ENCODE measurements around the gene TMEM108. TPM values are rescaled to one million over a fixed set of nuclear protein-coding genes. Genes with fewer than 3 reads are reported as not detected.

Gene TMEM108
- total RNA-seq, 3 donors from 2014 or later, result not detected

DNA sequence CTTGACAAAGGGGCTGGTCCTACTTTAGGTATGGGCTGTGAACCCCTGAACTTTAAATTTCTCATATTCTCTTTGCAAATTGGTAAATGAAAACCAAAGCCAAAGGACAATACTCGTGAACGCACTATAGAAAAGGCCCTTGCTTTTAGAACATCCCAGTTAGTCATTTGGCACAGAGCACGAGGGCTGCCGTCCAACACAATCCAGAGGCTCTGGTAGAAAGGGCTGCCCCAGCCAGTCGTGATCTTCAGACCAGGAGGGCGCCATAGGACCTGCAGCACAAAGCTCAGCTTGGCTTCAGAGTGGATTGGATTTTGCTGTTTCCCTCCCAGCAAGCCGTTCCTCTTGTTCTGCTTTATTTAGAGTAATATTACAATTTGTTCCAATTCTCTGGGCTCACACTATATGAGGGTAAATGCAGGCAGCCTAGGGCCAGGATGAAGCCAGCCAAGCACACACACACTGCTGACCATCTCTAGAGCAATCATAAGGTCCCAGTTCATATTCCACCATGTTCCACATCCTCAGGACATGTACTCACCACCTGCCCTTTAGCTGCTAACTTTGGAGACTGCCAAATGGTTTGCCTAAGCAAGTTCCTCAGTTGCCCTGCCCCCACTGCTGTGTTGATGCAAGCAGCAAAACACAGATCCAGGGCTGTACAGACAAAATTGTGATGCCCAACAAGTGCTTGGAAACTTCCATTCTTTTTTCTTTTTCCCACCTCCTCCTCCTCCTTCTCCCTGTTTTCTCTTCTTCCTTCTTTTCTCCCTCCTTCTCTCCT is 355.7 kb downstream of the TMEM108 start:
- H3K27me3 Mint-ChIP-seq (ENCODE audit: low read depth), result no peaks in the 10 kb centered on the region
- no peaks in the 10 kb centered on the region for H3K9me3 Mint-ChIP-seq
- H3K4me3 Mint-ChIP-seq, result no peak overlapping the region
- peaks cover 2% of the 10 kb centered on the region for H3K4me1 Mint-ChIP-seq (ENCODE audit: low read depth)
- no peak for ATAC-seq
- H3K36me3 Mint-ChIP-seq (ENCODE audit: insufficient read depth), result no peaks in the 10 kb centered on the region
- DNase-seq, result no peak

DNA sequence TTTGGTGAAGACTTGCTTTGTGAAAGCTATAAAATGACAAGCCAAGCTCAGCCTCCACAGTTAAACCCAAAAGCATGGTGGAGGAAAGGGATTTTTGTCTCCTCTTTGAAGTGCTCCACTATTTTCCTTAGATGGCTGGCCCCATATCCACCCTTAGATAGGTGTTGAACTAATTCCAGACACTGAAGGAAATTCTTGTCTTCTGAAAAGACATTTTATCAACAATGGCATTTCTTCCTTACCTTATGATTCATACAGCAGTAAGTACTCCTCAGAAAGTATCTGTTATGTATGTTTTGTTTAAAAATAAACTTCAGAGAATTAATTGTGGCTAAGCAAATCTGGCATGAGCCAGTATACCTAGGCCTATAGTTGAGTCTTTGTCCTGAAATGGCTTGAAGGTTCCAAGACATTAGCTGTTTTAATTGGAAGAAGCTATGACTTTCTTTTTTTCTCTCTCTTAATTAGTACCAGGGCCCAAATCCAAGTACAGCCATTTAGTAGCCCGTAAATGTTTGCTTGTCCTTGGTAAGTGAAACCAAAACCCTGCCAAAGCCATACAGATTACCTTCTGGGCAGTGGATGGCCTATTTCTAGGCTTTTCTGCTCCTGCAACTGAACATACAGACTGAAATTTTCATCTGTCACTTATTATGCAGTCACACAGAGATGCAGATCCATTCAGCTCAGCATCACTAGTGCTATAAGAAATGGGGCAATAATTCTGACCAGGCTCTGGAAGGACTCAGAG is 356.5 kb downstream of the TMEM108 start:
- DNase-seq, result no peak
- Mint-ChIP-seq H3K4me3 (no peak overlapping the region), H3K27me3 (ENCODE audit: low read depth) (no peaks in the 10 kb centered on the region), H3K9me3 (no peaks in the 10 kb centered on the region), H3K36me3 (ENCODE audit: insufficient read depth) (no peaks in the 10 kb centered on the region), H3K4me1 (ENCODE audit: low read depth) (peaks cover 2% of the 10 kb centered on the region)
- ATAC-seq, result no peak

DNA sequence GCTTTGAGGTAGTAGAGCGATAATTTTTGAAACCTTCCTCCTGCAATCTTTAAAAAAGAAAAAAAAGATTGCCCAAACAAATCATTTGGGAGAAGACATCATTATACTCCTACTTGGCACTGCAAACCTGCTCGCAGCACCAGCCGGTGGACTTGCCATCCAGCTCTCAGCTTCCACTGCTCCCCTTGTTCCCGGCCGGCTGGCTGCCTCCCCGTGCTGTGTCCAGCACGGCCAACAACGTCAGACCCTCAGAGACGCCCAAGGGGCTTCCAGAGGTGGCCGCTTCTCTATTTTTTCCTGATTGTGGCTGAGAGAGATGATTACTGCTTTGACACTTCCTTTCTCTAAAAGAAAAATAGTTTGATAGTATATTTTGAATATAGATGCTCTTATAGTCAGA is 358.7 kb downstream of the TMEM108 start:
- no peak overlapping the region for H3K4me3 Mint-ChIP-seq
- no peaks in the 10 kb centered on the region for H3K27me3 Mint-ChIP-seq (ENCODE audit: low read depth)
- H3K36me3 Mint-ChIP-seq (ENCODE audit: insufficient read depth), result no peaks in the 10 kb centered on the region
- DNase-seq (no peak), ATAC-seq (no peak)
- no peaks in the 10 kb centered on the region for H3K9me3 Mint-ChIP-seq
- H3K4me1 Mint-ChIP-seq (ENCODE audit: low read depth), result peaks cover 2% of the 10 kb centered on the region

DNA sequence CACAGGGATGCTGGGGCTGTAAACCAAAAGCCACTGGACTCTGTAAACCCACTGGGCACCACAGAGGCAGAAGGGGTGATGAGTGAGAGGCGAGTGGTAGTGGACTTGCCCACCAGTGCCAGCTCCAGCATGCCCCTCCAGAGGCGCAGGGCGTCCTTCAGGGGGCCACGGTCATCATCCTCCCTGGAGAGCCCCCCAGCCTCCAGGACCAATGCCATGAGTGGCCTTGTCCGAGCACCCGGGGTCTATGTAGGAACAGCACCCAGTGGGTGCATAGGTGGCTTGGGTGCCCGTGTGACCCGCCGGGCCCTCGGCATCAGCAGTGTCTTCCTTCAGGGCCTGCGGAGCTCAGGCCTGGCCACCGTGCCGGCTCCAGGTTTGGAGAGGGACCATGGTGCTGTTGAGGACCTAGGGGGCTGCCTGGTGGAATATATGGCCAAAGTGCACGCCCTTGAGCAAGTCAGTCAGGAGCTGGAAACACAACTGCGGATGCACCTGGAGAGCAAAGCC is 361.9 kb downstream of the TMEM108 start, which contains the start of gene BFSP2:
BFSP2 (plus strand) TSS at position 51 of the 510 bp plus-strand sequence; CDS start at position 79, 28 bp downstream.
- peaks cover 2% of the 10 kb centered on the region for H3K4me1 Mint-ChIP-seq (ENCODE audit: low read depth)
- DNase-seq (no peak), ATAC-seq (no peak)
- H3K27me3 Mint-ChIP-seq (ENCODE audit: low read depth), result no peaks in the 10 kb centered on the region
- H3K36me3 Mint-ChIP-seq (ENCODE audit: insufficient read depth), result no peaks in the 10 kb centered on the region
- H3K4me3 Mint-ChIP-seq, result no peak within 1 kb of the TSS
- H3K9me3 Mint-ChIP-seq, result no peaks in the 10 kb centered on the region

DNA sequence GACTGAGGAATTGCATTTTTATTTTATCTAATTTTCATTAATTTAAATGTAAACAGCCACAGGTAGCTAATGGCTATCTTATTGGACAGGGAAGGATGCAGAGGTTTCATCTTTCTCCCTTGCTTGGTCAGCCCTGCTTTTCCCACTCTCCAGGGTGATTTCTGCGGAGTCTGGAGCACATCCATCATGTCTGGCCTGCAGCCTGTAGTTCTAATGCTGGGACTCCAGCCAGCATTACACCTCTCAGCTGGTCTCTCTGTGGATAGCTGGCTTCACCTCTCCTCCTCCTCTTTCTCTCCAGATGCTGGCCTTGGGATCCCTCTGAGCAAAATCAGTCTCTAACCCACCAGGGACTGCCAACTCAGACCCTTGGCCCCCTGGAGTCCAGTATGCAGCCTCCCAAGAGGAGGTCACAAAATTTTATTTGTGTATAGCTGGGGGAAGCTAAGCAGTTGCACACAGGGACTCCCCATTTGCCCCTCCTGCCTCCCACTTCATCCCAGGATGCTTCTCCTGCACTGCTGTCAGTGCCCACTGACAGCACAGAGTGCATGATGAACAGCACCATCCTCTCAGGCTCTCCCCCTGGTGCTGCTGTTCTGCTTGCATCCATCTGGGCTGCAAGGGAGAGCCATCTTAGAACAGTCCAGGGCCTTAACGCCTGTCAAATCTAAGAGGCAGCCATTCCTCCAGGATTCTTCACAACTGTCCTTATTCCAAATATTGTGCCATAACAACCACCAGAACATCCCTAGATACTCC is 363.4 kb downstream of the TMEM108 start:
- no peak overlapping the region for H3K4me3 Mint-ChIP-seq
- H3K36me3 Mint-ChIP-seq (ENCODE audit: insufficient read depth), result no peaks in the 10 kb centered on the region
- no peak for DNase-seq
- peaks cover 6% of the 10 kb centered on the region for H3K27me3 Mint-ChIP-seq (ENCODE audit: low read depth)
- no peaks in the 10 kb centered on the region for H3K9me3 Mint-ChIP-seq
- no peaks in the 10 kb centered on the region for H3K4me1 Mint-ChIP-seq (ENCODE audit: low read depth)
- ATAC-seq, result no peak

DNA sequence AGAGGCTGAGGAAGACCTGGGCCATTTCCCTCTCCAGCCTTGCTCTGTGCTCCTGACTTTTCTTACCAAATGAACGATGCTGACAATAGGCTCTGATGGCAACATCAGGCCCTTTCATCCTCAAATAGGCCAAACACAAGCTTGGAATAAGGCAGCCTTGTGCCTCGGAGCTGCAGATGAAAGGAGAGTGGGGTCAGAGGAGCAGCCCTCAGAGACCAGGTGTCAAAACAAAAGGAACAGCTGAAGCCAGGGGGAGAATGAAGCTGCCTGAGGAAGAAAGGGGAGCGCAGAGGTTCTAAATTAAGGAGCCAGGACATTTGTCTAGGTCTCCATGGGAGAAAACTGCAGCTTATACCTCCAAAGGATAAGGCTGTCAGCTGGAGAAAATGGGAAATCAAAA is 366.7 kb downstream of the TMEM108 start:
- DNase-seq (no peak), ATAC-seq (no peak)
- Mint-ChIP-seq H3K4me3 (no peak overlapping the region), H3K36me3 (ENCODE audit: insufficient read depth) (no peaks in the 10 kb centered on the region), H3K4me1 (ENCODE audit: low read depth) (no peaks in the 10 kb centered on the region), H3K9me3 (no peaks in the 10 kb centered on the region), H3K27me3 (ENCODE audit: low read depth) (peaks cover 13% of the 10 kb centered on the region)

DNA sequence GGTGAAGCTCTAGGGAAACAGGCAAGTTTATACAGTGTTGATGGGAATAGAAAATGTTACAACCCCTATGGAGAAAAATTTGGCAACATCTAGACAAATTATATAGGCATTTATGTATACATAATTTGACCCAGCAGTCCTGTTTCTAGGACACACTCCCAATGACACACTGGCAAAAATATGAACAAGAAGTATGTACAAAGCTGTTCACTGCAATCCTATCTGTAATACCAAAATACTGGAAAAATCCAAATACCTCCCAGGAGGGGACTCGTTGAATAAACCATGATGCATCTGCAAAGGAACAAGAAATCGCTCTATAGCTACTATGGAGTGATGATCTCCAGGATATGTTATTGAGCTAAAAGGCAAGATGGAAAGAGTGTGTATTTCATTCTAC is 370.2 kb downstream of the TMEM108 start:
- Mint-ChIP-seq H3K9me3 (no peaks in the 10 kb centered on the region), H3K36me3 (ENCODE audit: insufficient read depth) (no peaks in the 10 kb centered on the region), H3K4me1 (ENCODE audit: low read depth) (no peaks in the 10 kb centered on the region), H3K27me3 (ENCODE audit: low read depth) (peaks cover 17% of the 10 kb centered on the region), H3K4me3 (no peak overlapping the region)
- DNase-seq, result no peak
- ATAC-seq, result no peak

DNA sequence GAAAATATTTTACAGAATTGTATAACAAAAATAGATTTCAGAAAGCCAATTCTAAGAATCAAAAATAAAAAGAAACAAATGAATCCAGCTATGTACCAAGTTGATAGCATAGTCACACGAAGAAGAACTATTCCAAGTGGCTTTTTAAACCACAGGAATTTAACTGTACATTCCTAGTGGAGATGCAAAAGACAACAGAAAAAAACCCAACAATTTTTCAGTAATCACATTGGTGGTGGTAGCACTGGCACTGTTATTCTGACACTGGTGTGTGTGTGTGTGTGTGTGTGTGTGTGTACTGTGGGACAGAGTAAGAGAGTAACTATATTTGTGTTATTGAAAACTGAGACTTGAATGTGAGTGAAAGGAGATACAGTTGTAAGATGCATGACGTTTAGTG is 370.8 kb downstream of the TMEM108 start:
- DNase-seq (no peak), ATAC-seq (no peak)
- no peaks in the 10 kb centered on the region for H3K9me3 Mint-ChIP-seq
- no peaks in the 10 kb centered on the region for H3K36me3 Mint-ChIP-seq (ENCODE audit: insufficient read depth)
- peaks cover 17% of the 10 kb centered on the region for H3K27me3 Mint-ChIP-seq (ENCODE audit: low read depth)
- no peaks in the 10 kb centered on the region for H3K4me1 Mint-ChIP-seq (ENCODE audit: low read depth)
- H3K4me3 Mint-ChIP-seq, result no peak overlapping the region

DNA sequence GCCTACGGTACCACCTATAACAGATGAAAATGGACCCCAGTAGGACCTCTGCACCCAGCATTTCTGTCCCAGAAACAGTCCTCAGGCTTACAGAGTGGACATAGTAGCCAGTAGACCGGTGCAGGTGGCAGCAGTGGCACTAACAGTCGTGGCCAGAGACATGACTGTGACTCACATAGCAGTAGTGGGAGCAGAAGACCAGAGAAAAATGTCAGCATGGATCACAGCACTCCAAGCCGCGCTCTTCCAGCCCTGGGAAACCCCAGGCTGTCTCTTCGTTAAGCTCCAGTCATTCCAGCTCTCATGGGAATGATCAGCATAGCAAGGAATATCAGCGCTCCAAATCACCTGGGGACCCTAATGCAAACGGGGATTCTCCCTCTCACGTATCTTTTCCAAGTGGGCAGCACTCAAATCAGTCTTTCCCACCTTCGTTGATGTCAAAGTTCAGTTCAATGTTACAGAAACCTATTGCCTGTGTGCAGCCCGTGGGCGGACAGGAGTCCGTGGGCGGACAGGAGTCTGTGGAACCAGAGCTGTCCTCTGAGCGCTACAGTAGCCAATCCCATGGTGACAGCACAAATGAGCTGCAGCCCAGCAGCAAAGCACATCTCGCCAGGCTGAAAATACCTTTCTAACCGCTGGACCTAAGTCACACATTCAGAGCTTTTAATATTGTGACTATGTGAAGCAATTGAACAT is 372.2 kb downstream of the TMEM108 start:
- no peak for DNase-seq
- no peaks in the 10 kb centered on the region for H3K36me3 Mint-ChIP-seq (ENCODE audit: insufficient read depth)
- no peak overlapping the region for H3K4me3 Mint-ChIP-seq
- H3K27me3 Mint-ChIP-seq (ENCODE audit: low read depth), result peaks cover 17% of the 10 kb centered on the region
- H3K9me3 Mint-ChIP-seq, result no peaks in the 10 kb centered on the region
- H3K4me1 Mint-ChIP-seq (ENCODE audit: low read depth), result no peaks in the 10 kb centered on the region
- no peak for ATAC-seq

DNA sequence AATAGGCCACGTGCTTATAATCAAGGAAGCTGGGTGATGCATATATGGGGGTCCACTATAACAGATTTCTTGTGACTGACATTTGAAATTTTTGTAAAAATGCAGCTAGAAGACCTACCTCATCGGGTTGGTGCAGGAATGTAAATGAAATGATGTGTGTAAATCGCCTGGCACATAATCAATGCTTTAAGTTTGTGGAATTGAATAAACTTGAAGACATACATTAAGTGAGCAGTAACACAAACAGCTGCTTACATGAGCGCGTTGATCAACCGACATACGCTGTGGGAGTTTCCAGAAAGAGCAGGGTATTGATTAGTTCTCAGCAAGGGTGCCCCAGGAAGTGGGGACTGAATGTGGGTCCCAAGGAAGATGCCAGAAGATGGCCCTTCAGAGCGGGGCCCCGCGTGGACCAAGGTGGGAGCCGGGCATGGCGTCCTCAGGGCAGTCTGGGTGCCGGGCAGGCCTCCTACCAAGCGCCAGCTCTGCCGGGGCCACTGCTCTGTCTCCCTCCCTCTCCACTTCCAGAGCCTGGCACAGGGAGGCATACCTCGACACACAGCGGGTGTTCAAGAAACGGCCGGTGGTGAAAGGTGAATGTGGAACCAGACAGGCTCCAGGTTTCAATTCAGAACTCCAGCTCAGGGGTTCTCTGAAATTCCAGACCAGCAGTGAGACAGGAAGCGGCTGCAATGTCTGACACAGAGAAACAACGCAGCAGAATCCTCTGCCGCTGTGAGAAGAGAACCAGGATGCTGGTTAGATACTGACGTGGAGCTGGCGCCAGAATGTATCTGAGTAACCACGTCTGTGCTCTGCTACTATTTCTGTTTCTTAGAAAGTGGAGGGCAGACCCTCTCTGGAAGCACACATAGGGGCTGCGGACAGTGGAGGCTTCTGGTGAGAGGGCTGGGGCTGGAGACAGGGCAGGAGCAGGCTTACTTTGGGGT is 374.3 kb downstream of the TMEM108 start:
- Mint-ChIP-seq H3K36me3 (ENCODE audit: insufficient read depth) (no peaks in the 10 kb centered on the region), H3K4me3 (no peak overlapping the region), H3K27me3 (ENCODE audit: low read depth) (peaks cover 7% of the 10 kb centered on the region), H3K4me1 (ENCODE audit: low read depth) (no peaks in the 10 kb centered on the region), H3K9me3 (no peaks in the 10 kb centered on the region)
- ATAC-seq, result no peak
- no peak for DNase-seq

DNA sequence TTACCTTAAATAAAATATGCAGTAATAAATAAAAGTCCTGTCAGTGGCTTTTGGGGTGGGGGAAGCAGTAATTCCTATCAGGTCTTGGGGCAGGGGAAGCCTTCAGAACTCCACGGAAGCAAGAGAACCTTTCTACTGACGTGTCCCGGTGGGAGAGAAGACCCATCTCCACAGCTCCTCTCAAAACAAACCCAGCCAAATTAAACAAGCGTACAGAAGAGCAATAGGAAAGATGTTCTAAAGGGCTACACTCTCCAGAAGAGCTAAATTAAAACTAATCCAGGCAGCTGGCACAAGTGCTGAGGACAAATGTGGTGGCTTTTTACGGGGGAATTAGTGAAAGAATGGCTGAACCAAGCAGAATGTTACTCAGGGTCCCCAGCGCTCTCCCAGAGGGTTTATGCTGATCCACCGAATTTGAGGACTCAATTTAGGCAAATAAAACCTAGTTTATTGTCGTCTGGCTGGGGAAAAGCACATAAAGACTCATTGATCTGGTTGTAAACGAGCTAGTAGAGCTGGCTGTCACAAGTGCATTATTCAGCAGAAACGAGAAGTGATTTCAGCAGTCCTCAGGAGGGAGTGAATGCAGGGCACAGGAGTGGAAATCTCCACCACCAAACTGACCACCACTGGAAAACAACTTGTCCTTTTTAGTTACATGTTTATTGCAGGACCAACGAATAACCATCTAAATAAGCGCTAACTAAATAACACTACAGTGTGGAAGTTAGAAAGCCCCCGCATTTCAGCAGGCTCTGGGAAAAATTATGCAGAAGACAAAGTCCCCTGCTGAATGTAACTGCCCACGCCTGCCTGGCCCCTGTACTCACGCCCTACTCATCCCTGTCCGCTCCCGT is 375.2 kb downstream of the TMEM108 start:
- DNase-seq (no peak), ATAC-seq (no peak)
- no peaks in the 10 kb centered on the region for H3K36me3 Mint-ChIP-seq (ENCODE audit: insufficient read depth)
- no peaks in the 10 kb centered on the region for H3K9me3 Mint-ChIP-seq
- H3K4me3 Mint-ChIP-seq, result no peak overlapping the region
- peaks cover 6% of the 10 kb centered on the region for H3K27me3 Mint-ChIP-seq (ENCODE audit: low read depth)
- no peaks in the 10 kb centered on the region for H3K4me1 Mint-ChIP-seq (ENCODE audit: low read depth)

DNA sequence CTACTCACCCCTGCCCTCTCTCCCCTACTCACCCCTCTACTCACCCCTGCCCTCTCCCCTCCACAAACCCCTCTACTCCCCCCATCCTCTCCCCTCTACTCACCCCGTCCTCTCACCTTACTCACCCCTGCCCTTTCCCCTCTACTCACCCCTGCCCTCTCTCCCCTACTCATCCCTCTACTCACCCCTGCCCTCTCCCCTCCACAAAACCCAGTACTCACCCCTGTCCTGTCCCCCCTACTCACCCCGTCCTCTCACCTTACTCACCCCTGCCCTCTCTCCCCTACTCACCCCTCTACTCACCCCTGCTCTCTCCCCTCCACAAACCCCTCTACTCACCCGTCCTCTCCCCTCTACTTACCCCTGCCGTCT is 375.8 kb downstream of the TMEM108 start:
- Mint-ChIP-seq H3K9me3 (no peaks in the 10 kb centered on the region), H3K36me3 (ENCODE audit: insufficient read depth) (no peaks in the 10 kb centered on the region), H3K4me3 (no peak overlapping the region), H3K27me3 (ENCODE audit: low read depth) (peaks cover 6% of the 10 kb centered on the region), H3K4me1 (ENCODE audit: low read depth) (no peaks in the 10 kb centered on the region)
- no peak for DNase-seq
- ATAC-seq, result no peak
